Neural crest cell (in vitro differentiated cells): ENCODE data around the gene TNS2. TPM values are rescaled to one million over a fixed set of nuclear protein-coding genes. Genes with fewer than 3 reads are reported as not detected.

Experiments
- DNase-seq: peaks from one replicate; pipeline ENCODE4 v3.0.0; 2021; ENCODE audit warnings: low read depth, mixed read lengths, low spot score
- H3K27ac Mint-ChIP-seq: one replicate; pipeline ENCODE4 v1.8.0; 2021; ENCODE audit warnings: mild to moderate bottlenecking, mixed read lengths; ENCODE audit not compliant: unreplicated experiment
- H3K27me3 Mint-ChIP-seq: 2 replicates; pipeline ENCODE4 v1.8.0; 2021; ENCODE audit warnings: low read depth, mild to moderate bottlenecking, mixed read lengths
- H3K36me3 Mint-ChIP-seq: 2 replicates; pipeline ENCODE4 v1.8.0; 2021; ENCODE audit warnings: low read depth, mild to moderate bottlenecking, mixed read lengths
- H3K4me1 Mint-ChIP-seq: 2 replicates; pipeline ENCODE4 v1.8.0; 2021; ENCODE audit warnings: mixed read lengths
- H3K4me3 Mint-ChIP-seq: one replicate; pipeline ENCODE4 v1.8.0; 2021; ENCODE audit warnings: mild to moderate bottlenecking, mixed read lengths
- H3K9me3 Mint-ChIP-seq: 2 replicates; pipeline ENCODE4 v1.8.0; 2021; ENCODE audit warnings: mixed read lengths
- total RNA-seq: library from RNA; stranded (reverse); gene quantifications from 2 replicates; pipeline ENCODE4 v1.2.1, GENCODE V29; 2021
- TF ChIP-seq, protein P1 (sequence below): fragments of 200-600 bp; sonication (generic); conservative IDR thresholded peaks from 2 replicates; pipeline ENCODE4 v1.5.0; 2021; ENCODE audit warnings: antibody characterized with exemption, mild to moderate bottlenecking

The TNS2 gene
- total RNA-seq, 1 donor from 2014 or later: 14.2 TPM

DNA sequence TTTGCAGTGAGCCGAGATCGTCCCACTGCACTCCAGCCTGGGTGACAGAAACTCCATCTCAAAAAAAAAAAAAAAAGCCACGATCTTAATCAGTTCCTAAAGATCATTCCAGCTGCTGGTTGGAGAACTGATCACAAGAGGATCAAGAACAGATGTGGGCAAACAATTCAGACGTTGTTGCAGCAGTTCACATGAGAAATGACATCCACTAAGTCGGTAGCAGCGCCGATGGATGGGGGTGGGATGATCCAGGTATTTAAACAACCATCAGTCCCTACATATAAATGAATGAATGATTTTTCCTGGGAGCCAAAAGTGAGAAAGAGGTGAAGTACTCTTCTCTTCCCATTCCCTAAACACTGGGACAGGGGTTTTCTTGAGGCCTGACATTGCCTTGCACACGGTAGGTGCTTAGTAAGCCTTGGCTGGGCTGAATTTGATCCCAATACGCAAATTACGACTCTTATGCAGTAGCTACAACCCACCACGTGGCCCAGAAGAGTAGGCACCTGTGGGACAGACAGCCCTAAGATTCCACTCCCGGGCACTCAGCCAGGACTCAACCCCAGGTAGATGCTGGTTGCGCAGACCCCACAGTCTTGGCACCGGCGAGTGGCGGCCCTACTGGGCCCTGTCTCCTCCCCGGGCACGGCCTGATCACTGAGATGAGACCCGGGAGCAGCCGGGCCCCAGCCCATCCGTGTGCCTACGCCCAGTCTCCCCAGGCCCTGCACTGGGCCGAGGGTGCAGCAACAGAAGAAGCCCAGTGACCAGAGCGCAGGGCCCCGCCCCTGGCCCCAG is 28.8 kb downstream of the TNS2 start:
- TF ChIP-seq, protein P1, sequence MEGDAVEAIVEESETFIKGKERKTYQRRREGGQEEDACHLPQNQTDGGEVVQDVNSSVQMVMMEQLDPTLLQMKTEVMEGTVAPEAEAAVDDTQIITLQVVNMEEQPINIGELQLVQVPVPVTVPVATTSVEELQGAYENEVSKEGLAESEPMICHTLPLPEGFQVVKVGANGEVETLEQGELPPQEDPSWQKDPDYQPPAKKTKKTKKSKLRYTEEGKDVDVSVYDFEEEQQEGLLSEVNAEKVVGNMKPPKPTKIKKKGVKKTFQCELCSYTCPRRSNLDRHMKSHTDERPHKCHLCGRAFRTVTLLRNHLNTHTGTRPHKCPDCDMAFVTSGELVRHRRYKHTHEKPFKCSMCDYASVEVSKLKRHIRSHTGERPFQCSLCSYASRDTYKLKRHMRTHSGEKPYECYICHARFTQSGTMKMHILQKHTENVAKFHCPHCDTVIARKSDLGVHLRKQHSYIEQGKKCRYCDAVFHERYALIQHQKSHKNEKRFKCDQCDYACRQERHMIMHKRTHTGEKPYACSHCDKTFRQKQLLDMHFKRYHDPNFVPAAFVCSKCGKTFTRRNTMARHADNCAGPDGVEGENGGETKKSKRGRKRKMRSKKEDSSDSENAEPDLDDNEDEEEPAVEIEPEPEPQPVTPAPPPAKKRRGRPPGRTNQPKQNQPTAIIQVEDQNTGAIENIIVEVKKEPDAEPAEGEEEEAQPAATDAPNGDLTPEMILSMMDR: peak; percentile 23
- H3K4me3 Mint-ChIP-seq: peak overlapping the region; percentile 87
- peaks cover 39% of the 10 kb centered on the region for H3K4me1 Mint-ChIP-seq
- H3K36me3 Mint-ChIP-seq: peaks cover 12% of the 10 kb centered on the region
- H3K27me3 Mint-ChIP-seq: peaks cover 3% of the 10 kb centered on the region
- peaks cover 2% of the 10 kb centered on the region for H3K9me3 Mint-ChIP-seq
- H3K27ac Mint-ChIP-seq: peak overlapping the region; percentile 63
- DNase-seq: no peak

DNA sequence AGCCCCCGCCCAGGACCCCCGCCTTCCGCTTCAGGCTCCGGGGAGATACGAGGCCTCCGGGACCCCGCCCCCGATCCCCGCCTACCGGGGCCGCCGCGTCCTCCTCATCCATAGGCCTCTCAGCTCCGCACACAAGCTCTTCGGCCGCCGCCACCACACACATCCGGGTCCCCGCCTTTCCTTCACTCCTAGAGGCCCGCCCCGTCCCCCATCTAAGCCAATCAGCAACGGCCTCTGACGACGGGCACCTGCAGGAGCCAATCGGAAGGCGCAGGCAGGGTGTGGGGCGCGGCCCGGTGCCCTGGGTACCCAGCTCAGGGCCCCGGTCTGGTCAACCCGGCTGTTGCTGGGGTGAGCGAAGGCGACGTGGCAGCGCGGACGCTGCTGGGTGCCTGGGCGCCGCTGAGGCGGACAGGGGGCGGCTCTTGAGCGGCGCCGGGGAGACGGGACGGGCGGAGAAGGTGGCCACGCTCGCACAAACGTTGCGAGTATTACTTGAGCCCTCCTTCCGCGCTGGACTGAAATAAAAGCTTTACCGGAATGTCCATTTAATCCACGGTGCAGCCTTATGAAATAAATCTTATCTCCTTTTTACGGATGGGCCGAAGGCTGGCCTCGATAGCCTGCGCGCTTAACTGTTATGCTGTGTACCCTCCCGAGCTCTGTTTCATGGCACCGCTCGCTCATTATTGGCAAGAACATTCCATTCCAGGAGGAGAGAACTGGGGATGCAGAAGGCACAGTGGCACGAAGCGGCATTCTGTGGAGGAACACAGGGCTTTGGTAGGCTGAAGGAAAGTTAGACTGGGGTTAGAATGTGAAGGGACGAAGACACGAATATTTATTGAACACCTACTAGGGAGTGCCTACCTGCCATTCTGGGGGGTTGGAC is 29.6 kb downstream of the TNS2 start, which contains the start of gene SPRYD3:
Gene SPRYD3, minus strand, starts transcription at position 165 of the 892 bp plus-strand sequence. Its CDS starts 57 bp downstream, at position 108.
- H3K27me3 Mint-ChIP-seq: peaks cover 3% of the 10 kb centered on the region
- DNase-seq: peak; percentile 98
- TF ChIP-seq, protein P1: no peak
- H3K36me3 Mint-ChIP-seq: peaks cover 5% of the 10 kb centered on the region
- H3K4me1 Mint-ChIP-seq: peaks cover 33% of the 10 kb centered on the region
- H3K9me3 Mint-ChIP-seq: peaks cover 2% of the 10 kb centered on the region
- H3K4me3 Mint-ChIP-seq: peak within 1 kb of the TSS; percentile 87
- H3K27ac Mint-ChIP-seq: peak within 1 kb of the TSS; percentile 65

DNA sequence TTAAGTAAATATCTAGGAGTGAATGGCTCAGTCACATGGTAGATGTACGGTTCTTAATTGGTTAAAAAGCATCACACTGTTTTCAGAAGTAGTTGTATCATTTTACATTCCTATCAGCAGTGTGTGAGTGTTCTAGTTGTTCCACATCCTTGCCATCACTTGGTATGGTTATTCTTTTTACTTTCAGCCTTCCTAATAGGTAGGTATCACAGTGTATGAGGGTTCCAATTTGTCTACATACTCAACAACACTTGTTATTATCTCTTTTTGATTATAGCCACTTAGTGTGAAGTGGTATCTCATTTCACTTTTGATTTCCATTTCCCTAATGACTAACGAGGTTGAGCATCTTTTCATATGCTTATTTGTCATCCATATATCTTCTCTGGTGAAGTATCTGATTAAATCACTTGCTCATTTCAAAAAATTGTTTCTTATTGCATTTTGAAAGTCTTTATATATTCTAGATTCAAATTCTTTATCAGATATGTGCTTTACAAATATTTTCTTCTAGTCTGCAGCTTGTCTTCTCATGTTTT is 32.8 kb downstream of the TNS2 start:
- no peak overlapping the region for H3K4me3 Mint-ChIP-seq
- TF ChIP-seq, protein P1: no peak
- peaks cover 2% of the 10 kb centered on the region for H3K9me3 Mint-ChIP-seq
- no peak overlapping the region for H3K27ac Mint-ChIP-seq
- peaks cover 24% of the 10 kb centered on the region for H3K4me1 Mint-ChIP-seq
- DNase-seq: no peak
- H3K27me3 Mint-ChIP-seq: peaks cover 12% of the 10 kb centered on the region
- no peaks in the 10 kb centered on the region for H3K36me3 Mint-ChIP-seq

DNA sequence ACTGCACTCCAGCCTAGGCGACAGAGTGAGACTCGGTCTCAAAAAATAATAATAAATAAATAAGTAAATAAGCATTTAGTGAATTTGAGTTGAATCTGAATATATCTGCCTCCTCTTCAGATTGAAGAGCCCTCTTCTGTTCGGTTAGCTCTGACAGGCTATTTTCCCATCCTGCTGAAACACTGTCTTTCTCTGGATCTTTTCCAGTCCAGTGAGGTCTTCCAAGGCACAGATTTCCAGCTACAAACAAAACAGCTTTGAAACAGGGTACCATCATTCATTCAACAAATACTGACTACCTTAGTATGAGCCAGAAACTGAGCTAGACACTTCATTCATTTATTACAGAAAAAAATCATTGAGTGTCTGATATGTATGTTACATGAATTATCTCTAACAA is 36.5 kb downstream of the TNS2 start:
- Mint-ChIP-seq H3K27ac (no peak overlapping the region), H3K36me3 (no peaks in the 10 kb centered on the region), H3K4me3 (no peak overlapping the region), H3K27me3 (peaks cover 33% of the 10 kb centered on the region), H3K9me3 (peaks cover 2% of the 10 kb centered on the region), H3K4me1 (no peaks in the 10 kb centered on the region)
- TF ChIP-seq, protein P1: no peak
- no peak for DNase-seq

DNA sequence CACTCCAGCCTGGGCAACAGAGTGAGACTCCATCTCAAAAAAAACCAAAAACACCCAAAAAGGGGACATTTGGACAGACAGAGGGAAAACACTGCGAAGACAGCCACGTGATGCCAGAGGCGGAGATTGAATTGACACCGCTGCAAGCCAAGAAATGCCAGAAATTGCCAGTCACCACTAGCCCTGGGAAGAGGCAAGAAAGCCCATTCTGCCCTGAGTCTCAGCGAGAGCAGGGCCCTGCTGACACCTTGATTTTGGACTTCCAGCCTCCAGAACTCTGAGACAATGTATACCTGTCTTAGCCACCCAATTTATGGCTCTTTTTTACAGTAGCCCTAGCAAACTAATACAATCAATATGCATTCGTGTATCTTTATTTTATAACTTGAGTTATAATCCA is 40.2 kb downstream of the TNS2 start:
- Mint-ChIP-seq H3K4me1 (no peaks in the 10 kb centered on the region), H3K9me3 (no peaks in the 10 kb centered on the region), H3K4me3 (no peak overlapping the region), H3K27me3 (peaks cover 53% of the 10 kb centered on the region), H3K27ac (no peak overlapping the region), H3K36me3 (no peaks in the 10 kb centered on the region)
- DNase-seq: no peak
- TF ChIP-seq, protein P1: no peak
